H9 (cell line): ENCODE measurements around the gene TRIP6. TPM values are rescaled to one million over a fixed set of nuclear protein-coding genes. Genes with fewer than 3 reads are reported as not detected.

Experiments
- DNase-seq: peaks from one replicate; pipeline ENCODE4 v3.0.0-alpha.2; 2017
- H2AFZ ChIP-seq: one replicate; pipeline ENCODE4 v1.6.1; 2013; ENCODE audit warnings: mild to moderate bottlenecking, low read length, control low read depth, moderate library complexity
- H2AK5ac ChIP-seq: 2 replicates; pipeline ENCODE4 v1.6.1; 2013; ENCODE audit warnings: low read length, control low read depth, mixed read lengths; ENCODE audit not compliant: insufficient read length
- H2BK120ac ChIP-seq: one replicate; pipeline ENCODE4 v1.6.1; 2013; ENCODE audit warnings: low read depth, mild to moderate bottlenecking, low read length, control low read depth, inconsistent platforms; ENCODE audit not compliant: poor library complexity, severe bottlenecking
- H2BK12ac ChIP-seq: 2 replicates; pipeline ENCODE4 v1.6.1; 2013; ENCODE audit warnings: low read length, control low read depth, mixed read lengths, low read depth; ENCODE audit not compliant: insufficient read length
- H2BK15ac ChIP-seq: 2 replicates; pipeline ENCODE4 v1.6.1; 2013; ENCODE audit warnings: low read depth, low read length, control low read depth
- H2BK20ac ChIP-seq: one replicate; pipeline ENCODE4 v1.6.1; 2013; ENCODE audit warnings: low read depth, mild to moderate bottlenecking, low read length, control low read depth, inconsistent platforms; ENCODE audit not compliant: poor library complexity, severe bottlenecking
- H2BK5ac ChIP-seq: 2 replicates; pipeline ENCODE4 v1.6.1; 2013; ENCODE audit warnings: low read length, control low read depth, mixed read lengths; ENCODE audit not compliant: insufficient read length
- H3K14ac ChIP-seq: 2 replicates; pipeline ENCODE4 v1.6.1; 2013; ENCODE audit warnings: low read length, control low read depth; ENCODE audit not compliant: insufficient read depth
- H3K18ac ChIP-seq: 2 replicates; pipeline ENCODE4 v1.6.1; 2013; ENCODE audit warnings: low read depth, mild to moderate bottlenecking, mixed read lengths, low read length, control low read depth; ENCODE audit not compliant: insufficient read length
- H3K23ac ChIP-seq: 2 replicates; pipeline ENCODE4 v1.6.1; 2013; ENCODE audit warnings: low read length, control low read depth, mixed read lengths, low read depth; ENCODE audit not compliant: insufficient read length
- H3K23me2 ChIP-seq: 2 replicates; pipeline ENCODE4 v1.6.1; 2013; ENCODE audit warnings: low read depth, mild to moderate bottlenecking, mixed read lengths, low read length, control low read depth; ENCODE audit not compliant: insufficient read length, poor library complexity, severe bottlenecking
- H3K27ac ChIP-seq: 2 replicates; pipeline ENCODE4 v1.5.1; 2013; ENCODE audit warnings: low read length, control low read depth, mixed read lengths, low read depth; ENCODE audit not compliant: insufficient read length
- H3K27me3 ChIP-seq: 2 replicates; pipeline ENCODE4 v1.6.1; 2013; ENCODE audit warnings: low read length, control low read depth, inconsistent platforms; ENCODE audit not compliant: insufficient read depth
- H3K4ac ChIP-seq: 2 replicates; pipeline ENCODE4 v1.6.1; 2013; ENCODE audit warnings: low read depth, mild to moderate bottlenecking, control low read depth, inconsistent platforms, low read length, moderate library complexity
- H3K4me1 ChIP-seq: 2 replicates; pipeline ENCODE4 v1.6.1; 2013; ENCODE audit warnings: low read length, control low read depth, inconsistent platforms; ENCODE audit not compliant: insufficient read depth
- H3K4me2 ChIP-seq: 2 replicates; pipeline ENCODE4 v1.6.1; 2013; ENCODE audit warnings: low read length, control low read depth, mixed read lengths; ENCODE audit not compliant: insufficient read length, insufficient read depth
- H3K56ac ChIP-seq: 2 replicates; pipeline ENCODE4 v1.6.1; 2013; ENCODE audit warnings: low read depth, mild to moderate bottlenecking, mixed read lengths, low read length, control low read depth; ENCODE audit not compliant: insufficient read length
- H3K79me1 ChIP-seq: 2 replicates; pipeline ENCODE4 v1.6.1; 2013; ENCODE audit warnings: low read depth, mild to moderate bottlenecking, moderate library complexity, low read length, control low read depth, inconsistent platforms; ENCODE audit not compliant: insufficient read depth, poor library complexity, severe bottlenecking
- H3K79me2 ChIP-seq: 2 replicates; pipeline ENCODE4 v1.6.1; 2013; ENCODE audit warnings: low read length, control low read depth, inconsistent platforms; ENCODE audit not compliant: insufficient read depth
- H3K9ac ChIP-seq: 2 replicates; pipeline ENCODE4 v1.6.1; 2013; ENCODE audit warnings: low read length, control low read depth, mixed read lengths; ENCODE audit not compliant: insufficient read length; ENCODE audit errors: extremely low read depth
- H3K9me3 ChIP-seq: one replicate; pipeline ENCODE4 v1.6.1; 2013; ENCODE audit warnings: low read depth, low read length, inconsistent platforms; ENCODE audit not compliant: control insufficient read depth
- H3T11ph ChIP-seq: one replicate; pipeline ENCODE4 v1.6.1; 2013; ENCODE audit warnings: mild to moderate bottlenecking, low read length, control low read depth, inconsistent platforms
- H4K20me1 ChIP-seq: one replicate; pipeline ENCODE4 v1.6.1; 2013; ENCODE audit not compliant: control insufficient read depth, insufficient read length, insufficient read depth
- H4K5ac ChIP-seq: 2 replicates; pipeline ENCODE4 v1.6.1; 2013; ENCODE audit warnings: low read depth, mild to moderate bottlenecking, mixed read lengths, low read length, control low read depth; ENCODE audit not compliant: insufficient read length
- H4K8ac ChIP-seq: replicated peaks from 2 replicates; pipeline ENCODE4 v1.6.1; 2013; ENCODE audit warnings: low read length, control low read depth, mixed read lengths, low read depth; ENCODE audit not compliant: insufficient read length
- H4K91ac ChIP-seq: 2 replicates; pipeline ENCODE4 v1.6.1; 2013; ENCODE audit warnings: low read depth, mild to moderate bottlenecking, moderate library complexity, mixed read lengths, low read length, control low read depth; ENCODE audit not compliant: insufficient read length
- H3K27ac Mint-ChIP-seq, 3 experiments: 2 replicates in 2 of 3; 3 replicates in 1 of 3; pipeline ENCODE4 v1.8.0; 2020 to 2021; ENCODE audit warnings: mixed read lengths in 3 of 3, mild to moderate bottlenecking in 1 of 3, moderate library complexity in 1 of 3
- H3K27me3 Mint-ChIP-seq: 2 replicates; pipeline ENCODE4 v1.8.0; 2021; ENCODE audit warnings: low read depth, mild to moderate bottlenecking, moderate library complexity, mixed read lengths
- H3K36me3 Mint-ChIP-seq, 3 experiments: 2 replicates in 2 of 3; 3 replicates in 1 of 3; pipeline ENCODE4 v1.8.0; 2020 to 2021; ENCODE audit warnings: low read depth in 3 of 3, mixed read lengths in 3 of 3; ENCODE audit not compliant: insufficient read depth in 1 of 3
- H3K4me1 Mint-ChIP-seq, 2 experiments: 2 replicates each; pipeline ENCODE4 v1.8.0; 2020; ENCODE audit warnings: mixed read lengths in 2 of 2
- H3K4me3 Mint-ChIP-seq, 2 experiments: 2 replicates in 1 of 2; 3 replicates in 1 of 2; pipeline ENCODE4 v1.8.0; 2020 to 2021; ENCODE audit warnings: mild to moderate bottlenecking in 2 of 2, mixed read lengths in 2 of 2, moderate library complexity in 1 of 2
- H3K9me3 Mint-ChIP-seq, 2 experiments: 2 replicates in 1 of 2; 3 replicates in 1 of 2; pipeline ENCODE4 v1.8.0; 2020; ENCODE audit warnings: mild to moderate bottlenecking in 2 of 2, mixed read lengths in 2 of 2, moderate library complexity in 1 of 2
- WGBS: extraction: QIAGEN DNeasy Blood & Tissue Kit; methylation state at CpG from one replicate; pipeline ENCODE4 v1.1.7; 2013; ENCODE audit warnings: missing lambda C conversion rate, low lambda C conversion rate, mixed read lengths; ENCODE audit not compliant: insufficient read length; ENCODE audit errors: extremely low coverage; 5-methylcytosine and 5-hydroxymethylcytosine counted together
- total RNA-seq: library from RNA; stranded (reverse); gene quantifications from 2 replicates; pipeline ENCODE4 v1.2.1, GENCODE V29; 2021
- TF ChIP-seq, protein P1 (sequence below): fragments of 200-600 bp; sonication (generic); conservative IDR thresholded peaks from 3 replicates; pipeline ENCODE4 v1.8.0; 2021; ENCODE audit warnings: antibody characterized with exemption, mild to moderate bottlenecking

TRIP6 gene
- total RNA-seq, 1 experiment from 2014 or later, result 122 TPM

DNA sequence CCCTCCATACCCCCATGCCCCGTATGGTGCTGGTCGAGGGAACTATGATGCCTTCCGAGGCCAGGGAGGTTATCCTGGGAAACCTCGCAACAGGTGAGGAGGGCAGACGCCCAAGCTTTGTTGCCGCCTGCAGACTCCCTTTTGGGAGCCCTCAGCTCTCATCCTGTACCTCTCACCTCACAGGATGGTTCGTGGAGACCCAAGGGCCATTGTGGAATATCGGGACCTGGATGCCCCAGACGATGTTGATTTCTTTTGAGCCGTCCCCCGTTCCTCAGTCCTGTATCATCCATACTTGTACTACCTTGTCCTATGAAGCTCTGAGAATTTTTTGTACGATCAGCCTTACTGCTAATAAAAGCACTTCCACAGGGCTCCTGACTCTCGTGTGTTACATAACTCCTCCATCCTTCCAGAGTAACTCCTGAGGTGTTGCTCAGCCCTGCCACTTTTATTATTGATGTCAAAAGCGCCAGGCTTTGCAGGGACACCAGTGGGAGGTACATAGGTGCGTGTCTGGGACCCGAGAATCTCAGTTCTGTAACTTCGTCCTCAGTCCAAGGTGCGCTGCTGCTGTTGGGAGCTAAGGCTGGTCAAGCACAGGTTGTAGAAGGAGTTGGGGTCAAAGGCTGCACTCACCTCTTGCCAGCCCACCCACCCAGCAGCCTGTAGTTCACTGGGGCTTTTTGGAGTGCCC lies 21.3 kb downstream of the TRIP6 start:
- Histone ChIP-seq H3K9me3 (no peaks in the 10 kb centered on the region), H3K27ac (no peak overlapping the region), H3T11ph (no peak overlapping the region), H3K9ac (peak overlapping the region; percentile 76), H2BK20ac (no peak overlapping the region), H2AFZ (no peak overlapping the region), H3K14ac (no peak overlapping the region), H3K56ac (no peak overlapping the region), H2BK12ac (no peak overlapping the region), H4K20me1 (no peaks in the 10 kb centered on the region), H3K23me2 (peaks cover 24% of the 10 kb centered on the region), H3K4me2 (peak overlapping the region; percentile 54), H2BK5ac (no peak overlapping the region), H3K4ac (no peak overlapping the region), H3K4me1 (peaks cover 2% of the 10 kb centered on the region; the same call in 1 of the 2 replicates), H4K8ac (no peak overlapping the region), H3K79me2 (peaks cover 6% of the 10 kb centered on the region; the same call in 1 of the 2 replicates), H4K5ac (no peak overlapping the region), H2BK15ac (no peak overlapping the region), H3K27me3 (no peaks in the 10 kb centered on the region), H3K79me1 (no peaks in the 10 kb centered on the region), H2AK5ac (no peak overlapping the region), H4K91ac (no peak overlapping the region), H3K18ac (no peak overlapping the region), H3K23ac (no peak overlapping the region), H2BK120ac (no peak overlapping the region)
- Mint-ChIP-seq H3K4me3 (peak overlapping the region; percentile 73 to 83), H3K9me3 (no peaks in the 10 kb centered on the region), H3K27ac (peak overlapping the region; percentile 4 to 92 (median 82); a peak in 6 of 7 replicates), H3K4me1 (peaks cover 37 to 48% of the 10 kb centered on the region in 2 experiments), H3K27me3 (no peaks in the 10 kb centered on the region; the same call in 1 of the 2 replicates), H3K36me3 (peaks cover 47 to 56% (median 52%) of the 10 kb centered on the region in 3 experiments)
- no CpG with 5 or more reads among the region's 18 CpGs for WGBS
- DNase-seq, result no peak
- TF ChIP-seq, protein P1, sequence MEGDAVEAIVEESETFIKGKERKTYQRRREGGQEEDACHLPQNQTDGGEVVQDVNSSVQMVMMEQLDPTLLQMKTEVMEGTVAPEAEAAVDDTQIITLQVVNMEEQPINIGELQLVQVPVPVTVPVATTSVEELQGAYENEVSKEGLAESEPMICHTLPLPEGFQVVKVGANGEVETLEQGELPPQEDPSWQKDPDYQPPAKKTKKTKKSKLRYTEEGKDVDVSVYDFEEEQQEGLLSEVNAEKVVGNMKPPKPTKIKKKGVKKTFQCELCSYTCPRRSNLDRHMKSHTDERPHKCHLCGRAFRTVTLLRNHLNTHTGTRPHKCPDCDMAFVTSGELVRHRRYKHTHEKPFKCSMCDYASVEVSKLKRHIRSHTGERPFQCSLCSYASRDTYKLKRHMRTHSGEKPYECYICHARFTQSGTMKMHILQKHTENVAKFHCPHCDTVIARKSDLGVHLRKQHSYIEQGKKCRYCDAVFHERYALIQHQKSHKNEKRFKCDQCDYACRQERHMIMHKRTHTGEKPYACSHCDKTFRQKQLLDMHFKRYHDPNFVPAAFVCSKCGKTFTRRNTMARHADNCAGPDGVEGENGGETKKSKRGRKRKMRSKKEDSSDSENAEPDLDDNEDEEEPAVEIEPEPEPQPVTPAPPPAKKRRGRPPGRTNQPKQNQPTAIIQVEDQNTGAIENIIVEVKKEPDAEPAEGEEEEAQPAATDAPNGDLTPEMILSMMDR, result no peak
